OCI-LY7 (cell line): ENCODE results near the gene CACNA2D4. TPM values are rescaled to one million over a fixed set of nuclear protein-coding genes. Genes with fewer than 3 reads are reported as not detected.

Experiments used
- BruUV-seq: library from RNA; stranded (reverse); fragments of 400-500 nt; replicated peaks from 2 replicates; lab custom pipeline; 2021; lab: Mats Ljungman, UMichigan
- CTCF ChIA-PET: fragments of 300-600 bp; sonication (Branson Sonifier 250); formaldehyde crosslinking; loops from one replicate; lab custom pipeline; 2022; ENCODE audit warnings: antibody characterized with exemption; ENCODE audit not compliant: unreplicated experiment; lab: Charles Lee
- POLR2A ChIA-PET: fragments of 300-600 bp; sonication (Branson Sonifier 250); formaldehyde crosslinking; loops from one replicate; lab custom pipeline; 2022; ENCODE audit warnings: antibody characterized with exemption; lab: Charles Lee
- DNase-seq: peaks from one replicate; pipeline ENCODE4 v3.0.0-alpha.2; 2015; ENCODE audit warnings: low spot score
- H2AFZ ChIP-seq: fragments of 200-600 bp; sonication (generic), shearing (Covaris generic); 2 replicates; pipeline ENCODE4 v1.6.1; 2014; ENCODE audit warnings: mild to moderate bottlenecking, antibody characterized with exemption, low read length, moderate library complexity
- H3K27ac ChIP-seq: fragments of 200-600 bp; sonication (generic); 2 replicates; pipeline ENCODE4 v1.5.1; 2014; ENCODE audit warnings: mixed run types, low read depth, mild to moderate bottlenecking, moderate library complexity, low read length, inconsistent platforms; ENCODE audit not compliant: poor library complexity, severe bottlenecking
- H3K36me3 ChIP-seq: fragments of 200-600 bp; sonication (generic); 2 replicates; pipeline ENCODE4 v1.6.1; 2014; ENCODE audit warnings: mild to moderate bottlenecking, antibody characterized with exemption, low read length, moderate library complexity, mixed read lengths; ENCODE audit not compliant: insufficient read depth
- H3K4me1 ChIP-seq: fragments of 200-600 bp; sonication (generic); 2 replicates; pipeline ENCODE4 v1.5.1; 2014; ENCODE audit warnings: mild to moderate bottlenecking, low read length; ENCODE audit not compliant: insufficient read depth, poor library complexity, severe bottlenecking
- H3K4me2 ChIP-seq: fragments of 200-600 bp; sonication (generic); 2 replicates; pipeline ENCODE4 v1.6.1; 2014; ENCODE audit warnings: mild to moderate bottlenecking, low read length
- H3K4me3 ChIP-seq: fragments of 200-600 bp; sonication (generic); 2 replicates; pipeline ENCODE4 v1.5.1; 2014; ENCODE audit warnings: mild to moderate bottlenecking, low read depth, low read length; ENCODE audit not compliant: poor library complexity, severe bottlenecking
- H3K79me2 ChIP-seq: fragments of 200-600 bp; sonication (generic); 2 replicates; pipeline ENCODE4 v1.6.1; 2016; ENCODE audit warnings: low read depth, mild to moderate bottlenecking, low read length, moderate library complexity, mixed read lengths; ENCODE audit not compliant: insufficient read depth
- H3K9me2 ChIP-seq: fragments of 200-600 bp; sonication (generic); 2 replicates; pipeline ENCODE4 v1.6.1; 2016; ENCODE audit warnings: mild to moderate bottlenecking, low read length, mixed read lengths; ENCODE audit not compliant: insufficient read depth
- H3K9me3 ChIP-seq: fragments of 200-600 bp; sonication (generic); 2 replicates; pipeline ENCODE4 v1.6.1; 2014; ENCODE audit warnings: mild to moderate bottlenecking, mixed run types, low read length, mixed read lengths
- H4K20me1 ChIP-seq: fragments of 200-600 bp; sonication (generic); 2 replicates; pipeline ENCODE4 v1.6.1; 2014; ENCODE audit warnings: mild to moderate bottlenecking, antibody characterized with exemption, low read length, moderate library complexity, mixed read lengths; ENCODE audit not compliant: insufficient read depth
- EZH2phosphoT487 ChIP-seq: fragments of 200-600 bp; sonication (generic); IDR thresholded peaks from 2 replicates; pipeline ENCODE4 v1.6.1; 2018; ENCODE audit warnings: low read depth, borderline replicate concordance, mild to moderate bottlenecking, mixed run types, antibody characterized with exemption, low read length, moderate library complexity, mixed read lengths
- intact Hi-C: fragments of 100-400 bp; cut with micrococcal nuclease; formaldehyde crosslinking; loops from one replicate; pipeline ENCODE4 v1.10.0; 2022; ENCODE audit not compliant: unreplicated experiment
- total RNA-seq, 2 experiments: library from RNA; depleted of rRNA in 1 of 2; stranded (reverse); fragments of >200 nt in 1 of 2; shearing (Covaris generic) in 1 of 2; gene quantifications; 2 replicates each; pipeline ENCODE4 v1.2.3, GENCODE V29; 2014 to 2022
- TF ChIP-seq, protein P1 (sequence below): fragments of 200-600 bp; sonication (generic); conservative IDR thresholded peaks from 2 replicates; pipeline ENCODE4 v1.5.1; 2014; ENCODE audit warnings: mild to moderate bottlenecking, antibody characterized with exemption, low read length, moderate library complexity, mixed read lengths

The CACNA2D4 gene
- total RNA-seq, 2 experiments from 2014 or later, result 0.13 TPM; not detected in 1

DNA sequence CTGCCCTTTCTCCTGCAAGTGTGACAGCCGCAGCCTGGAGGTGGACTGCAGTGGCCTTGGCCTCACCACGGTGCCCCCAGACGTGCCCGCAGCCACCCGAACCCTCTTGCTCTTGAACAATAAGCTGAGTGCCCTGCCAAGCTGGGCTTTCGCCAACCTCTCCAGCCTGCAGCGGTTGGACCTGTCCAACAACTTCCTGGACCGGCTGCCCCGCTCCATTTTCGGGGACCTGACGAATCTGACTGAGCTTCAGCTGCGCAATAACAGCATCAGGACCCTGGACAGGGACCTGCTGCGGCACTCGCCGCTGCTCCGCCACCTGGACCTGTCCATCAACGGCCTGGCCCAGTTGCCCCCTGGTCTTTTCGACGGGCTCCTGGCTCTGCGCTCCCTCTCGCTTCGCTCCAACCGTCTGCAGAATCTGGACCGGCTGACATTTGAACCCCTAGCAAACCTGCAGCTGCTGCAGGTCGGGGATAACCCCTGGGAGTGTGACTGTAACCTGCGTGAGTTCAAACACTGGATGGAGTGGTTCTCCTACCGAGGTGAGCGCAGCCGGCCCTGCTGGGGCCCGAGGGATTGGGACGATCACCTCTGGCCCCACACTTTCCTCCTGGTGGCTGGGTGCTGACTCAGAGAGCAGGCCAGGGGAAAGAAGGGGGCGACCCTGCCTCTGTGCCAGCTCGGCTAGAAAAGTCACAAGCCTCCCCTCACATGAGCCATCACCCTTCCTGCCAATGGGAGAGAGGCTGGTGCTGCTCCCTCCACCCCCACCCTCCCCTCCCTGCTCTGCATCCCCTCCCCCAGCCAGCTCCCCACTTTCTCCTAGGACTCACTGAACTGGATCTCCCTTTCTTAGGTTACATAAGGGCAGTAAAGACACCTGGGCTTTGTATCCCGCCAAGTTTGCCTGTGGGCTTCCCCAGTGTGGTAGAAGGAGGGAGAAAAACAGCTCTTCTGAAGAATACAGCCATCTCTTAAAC, 87.2 kb downstream of the CACNA2D4 start:
- Histone ChIP-seq H3K79me2 (no peaks in the 10 kb centered on the region), H3K4me1 (no peaks in the 10 kb centered on the region), H2AFZ (no peak overlapping the region), H3K4me2 (no peak overlapping the region), H3K36me3 (no peaks in the 10 kb centered on the region), H3K9me2 (no peaks in the 10 kb centered on the region), H4K20me1 (no peaks in the 10 kb centered on the region), H3K27ac (no peak overlapping the region), H3K9me3 (no peaks in the 10 kb centered on the region), H3K4me3 (no peak overlapping the region)
- no peak for DNase-seq
- BruUV-seq, result no TSS peak
- CTCF ChIA-PET, result no interaction called here
- TF ChIP-seq EZH2phosphoT487, result no peak
- TF ChIP-seq, protein P1, sequence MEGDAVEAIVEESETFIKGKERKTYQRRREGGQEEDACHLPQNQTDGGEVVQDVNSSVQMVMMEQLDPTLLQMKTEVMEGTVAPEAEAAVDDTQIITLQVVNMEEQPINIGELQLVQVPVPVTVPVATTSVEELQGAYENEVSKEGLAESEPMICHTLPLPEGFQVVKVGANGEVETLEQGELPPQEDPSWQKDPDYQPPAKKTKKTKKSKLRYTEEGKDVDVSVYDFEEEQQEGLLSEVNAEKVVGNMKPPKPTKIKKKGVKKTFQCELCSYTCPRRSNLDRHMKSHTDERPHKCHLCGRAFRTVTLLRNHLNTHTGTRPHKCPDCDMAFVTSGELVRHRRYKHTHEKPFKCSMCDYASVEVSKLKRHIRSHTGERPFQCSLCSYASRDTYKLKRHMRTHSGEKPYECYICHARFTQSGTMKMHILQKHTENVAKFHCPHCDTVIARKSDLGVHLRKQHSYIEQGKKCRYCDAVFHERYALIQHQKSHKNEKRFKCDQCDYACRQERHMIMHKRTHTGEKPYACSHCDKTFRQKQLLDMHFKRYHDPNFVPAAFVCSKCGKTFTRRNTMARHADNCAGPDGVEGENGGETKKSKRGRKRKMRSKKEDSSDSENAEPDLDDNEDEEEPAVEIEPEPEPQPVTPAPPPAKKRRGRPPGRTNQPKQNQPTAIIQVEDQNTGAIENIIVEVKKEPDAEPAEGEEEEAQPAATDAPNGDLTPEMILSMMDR, result no peak
- POLR2A ChIA-PET, result no interaction called here
- intact Hi-C loops, result no loop called here

DNA sequence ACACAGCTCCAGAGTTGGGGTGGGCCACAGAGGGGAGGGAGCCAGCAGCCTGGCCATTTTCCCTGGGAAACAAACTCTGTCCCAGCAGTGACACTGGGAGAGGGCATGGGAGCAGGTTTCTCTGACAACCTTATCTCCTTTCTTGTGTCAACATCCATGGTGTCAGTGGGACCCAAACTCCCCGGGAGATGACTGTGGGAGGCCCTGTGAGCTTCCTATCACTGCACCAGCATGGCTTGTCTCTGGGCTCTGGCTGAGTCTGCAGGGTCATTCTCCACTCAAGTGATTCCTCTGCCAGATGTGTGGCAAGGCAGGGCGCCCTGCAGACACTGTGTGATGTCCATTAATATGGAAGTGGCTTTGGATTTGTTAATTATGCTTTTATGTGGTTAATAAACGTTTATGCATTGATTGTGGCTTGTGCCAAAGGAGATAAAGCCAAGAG, 88.0 kb downstream of the CACNA2D4 start:
- DNase-seq, result no peak
- intact Hi-C loops, result no loop called here
- CTCF ChIA-PET, result no interaction called here

More for the DNA sequence above, 88.0 kb downstream of the CACNA2D4 start:
- no peak overlapping the region for H3K4me3 ChIP-seq
- no peaks in the 10 kb centered on the region for H4K20me1 ChIP-seq
- no peaks in the 10 kb centered on the region for H3K36me3 ChIP-seq
- no peaks in the 10 kb centered on the region for H3K9me2 ChIP-seq
- POLR2A ChIA-PET, result no interaction called here
- no peaks in the 10 kb centered on the region for H3K9me3 ChIP-seq
- TF ChIP-seq EZH2phosphoT487, result no peak
- TF ChIP-seq, protein P1, result no peak
- no TSS peak for BruUV-seq
- no peak overlapping the region for H3K27ac ChIP-seq
- H3K79me2 ChIP-seq, result no peaks in the 10 kb centered on the region
- no peak overlapping the region for H2AFZ ChIP-seq
- no peak overlapping the region for H3K4me2 ChIP-seq
- no peaks in the 10 kb centered on the region for H3K4me1 ChIP-seq
